ENCODE results near the gene AAMDC. TPM values are rescaled to one million over a fixed set of nuclear protein-coding genes. Genes with fewer than 3 reads are reported as not detected.
"Not testable (repeated sequence)": the region's sequence is repeated elsewhere in the genome, so short reads cannot be mapped to it uniquely, and the experiment has no call there.

AAMDC gene

GRCh38 chr11:77913608-77914306 lies 92.8 kb downstream of the AAMDC start:
- H3K36me3 ChIP-seq (ENCODE audit: control insufficient read depth in 1 of 2, insufficient read depth in 2 of 2, low read depth in 1 of 2, low read length in 2 of 2) = peaks cover 3 to 14% of the 10 kb centered on the region in 2 experiments
- peak overlapping the region; percentile 34 for H2BK120ac ChIP-seq (ENCODE audit: low read depth, low read length)
- H3K4me3 ChIP-seq (ENCODE audit: insufficient read depth in 1 of 2, low read depth in 1 of 2, low read length in 2 of 2); H2AFZ ChIP-seq (ENCODE audit: low read depth, low read length); H3K23ac ChIP-seq (ENCODE audit: low read length in 2 of 2); H3K27me3 ChIP-seq (ENCODE audit: control insufficient read depth in 1 of 2, insufficient read depth in 1 of 2, low read length in 2 of 2); H2BK5ac ChIP-seq (ENCODE audit: low read depth, low read length, poor library complexity, severe bottlenecking); H3K14ac ChIP-seq (ENCODE audit: low read length in 2 of 2); H2AK5ac ChIP-seq (ENCODE audit: low read length, severe bottlenecking); H3K79me1 ChIP-seq (replicated peaks; ENCODE audit: low read length, poor library complexity, severe bottlenecking); H2BK15ac ChIP-seq (ENCODE audit: low read depth, poor library complexity, severe bottlenecking); H3K9me3 ChIP-seq (ENCODE audit: control insufficient read depth, low read length); H4K91ac ChIP-seq (ENCODE audit: low read length); H3K4me2 ChIP-seq (ENCODE audit: low read length, poor library complexity, severe bottlenecking); H3K9ac ChIP-seq (ENCODE audit: low read length); H2BK12ac ChIP-seq (ENCODE audit: low read length in 2 of 2); H3K4me1 ChIP-seq (ENCODE audit: control insufficient read depth, insufficient read depth, low read depth, low read length): not testable (repeated sequence)
- H3K27ac ChIP-seq (ENCODE audit: low read length, poor library complexity, severe bottlenecking) = peak overlapping the region; percentile 74
- DNase-seq = peak; percentile 58
- peak overlapping the region in 1 of 2 experiments; percentile 22 for H3K18ac ChIP-seq (ENCODE audit: low read depth in 1 of 2, low read length in 2 of 2)
- H4K8ac ChIP-seq (ENCODE audit: low read length) = peak overlapping the region; percentile 23
- WGBS = no CpG with 5 or more reads among the region's 4 CpGs
- H3K4ac ChIP-seq (ENCODE audit: low read depth in 1 of 2, low read length in 2 of 2) = peak overlapping the region in 1 of 2 experiments; percentile 14

- not testable (repeated sequence) for H2AK5ac ChIP-seq (ENCODE audit: low read length, severe bottlenecking); H3K23ac ChIP-seq (ENCODE audit: low read length in 2 of 2); H3K9me3 ChIP-seq (ENCODE audit: control insufficient read depth, low read length); H4K8ac ChIP-seq (ENCODE audit: low read length); H2BK120ac ChIP-seq (ENCODE audit: low read depth, low read length); H3K14ac ChIP-seq (ENCODE audit: low read length in 2 of 2); H2BK12ac ChIP-seq (ENCODE audit: low read length in 2 of 2); H3K36me3 ChIP-seq (ENCODE audit: control insufficient read depth in 1 of 2, insufficient read depth in 2 of 2, low read depth in 1 of 2, low read length in 2 of 2); H3K9ac ChIP-seq (ENCODE audit: low read length); H3K18ac ChIP-seq (ENCODE audit: low read depth in 1 of 2, low read length in 2 of 2); H2BK15ac ChIP-seq (ENCODE audit: low read depth, poor library complexity, severe bottlenecking); H3K4ac ChIP-seq (ENCODE audit: low read depth in 1 of 2, low read length in 2 of 2); H4K91ac ChIP-seq (ENCODE audit: low read length); H3K4me3 ChIP-seq (ENCODE audit: insufficient read depth in 1 of 2, low read depth in 1 of 2, low read length in 2 of 2); H2AFZ ChIP-seq (ENCODE audit: low read depth, low read length); H3K27me3 ChIP-seq (ENCODE audit: control insufficient read depth in 1 of 2, insufficient read depth in 1 of 2, low read length in 2 of 2); H3K79me1 ChIP-seq (replicated peaks; ENCODE audit: low read length, poor library complexity, severe bottlenecking); H3K4me1 ChIP-seq (ENCODE audit: control insufficient read depth, insufficient read depth, low read depth, low read length)
- peak; percentile 95 for DNase-seq
- Histone ChIP-seq H2BK5ac (ENCODE audit: low read depth, low read length, poor library complexity, severe bottlenecking) (peak overlapping the region; percentile 73), H3K27ac (ENCODE audit: low read length, poor library complexity, severe bottlenecking) (peak overlapping the region; percentile 93), H3K4me2 (ENCODE audit: low read length, poor library complexity, severe bottlenecking) (peak overlapping the region; percentile 22)
- WGBS = 0% methylated on average over 3 of the region's 4 CpGs
Measured at GRCh38 chr11:77914307-77914791, 93.4 kb downstream of the AAMDC start.

- not testable (repeated sequence) for H2BK5ac ChIP-seq (ENCODE audit: low read depth, low read length, poor library complexity, severe bottlenecking); H4K8ac ChIP-seq (ENCODE audit: low read length); H3K36me3 ChIP-seq (ENCODE audit: control insufficient read depth in 1 of 2, insufficient read depth in 2 of 2, low read depth in 1 of 2, low read length in 2 of 2); DNase-seq; H4K91ac ChIP-seq (ENCODE audit: low read length); H3K23ac ChIP-seq (ENCODE audit: low read length in 2 of 2); H2AK5ac ChIP-seq (ENCODE audit: low read length, severe bottlenecking); H3K4me1 ChIP-seq (ENCODE audit: control insufficient read depth, insufficient read depth, low read depth, low read length); H2AFZ ChIP-seq (ENCODE audit: low read depth, low read length); H2BK120ac ChIP-seq (ENCODE audit: low read depth, low read length); H3K27me3 ChIP-seq (ENCODE audit: control insufficient read depth in 1 of 2, insufficient read depth in 1 of 2, low read length in 2 of 2); H3K9me3 ChIP-seq (ENCODE audit: control insufficient read depth, low read length); H2BK15ac ChIP-seq (ENCODE audit: low read depth, poor library complexity, severe bottlenecking); H3K18ac ChIP-seq (ENCODE audit: low read depth in 1 of 2, low read length in 2 of 2); H3K9ac ChIP-seq (ENCODE audit: low read length); H3K79me1 ChIP-seq (replicated peaks; ENCODE audit: low read length, poor library complexity, severe bottlenecking); H3K4me2 ChIP-seq (ENCODE audit: low read length, poor library complexity, severe bottlenecking); H3K27ac ChIP-seq (ENCODE audit: low read length, poor library complexity, severe bottlenecking); H3K4me3 ChIP-seq (ENCODE audit: insufficient read depth in 1 of 2, low read depth in 1 of 2, low read length in 2 of 2); H3K4ac ChIP-seq (ENCODE audit: low read depth in 1 of 2, low read length in 2 of 2); H3K14ac ChIP-seq (ENCODE audit: low read length in 2 of 2); H2BK12ac ChIP-seq (ENCODE audit: low read length in 2 of 2)
- WGBS = no CpG with 5 or more reads among the region's 2 CpGs
Measured at GRCh38 chr11:77917713-77918112, 96.8 kb downstream of the AAMDC start.

Small RNA genes within 50 kb of the gene (small RNA-seq; reads per million reads assigned to genes)
- not detected for gene AP002812.4 (ENCODE audit: low read depth)

Data from mesenchymal stem cell (in vitro differentiated cells and primary cell).